ENCODE data around the gene NPC1L1.
"Not testable (repeated sequence)": the region's sequence is repeated elsewhere in the genome, so short reads cannot be mapped to it uniquely, and the experiment has no call there.

Gene NPC1L1

GRCh38 chr7:44564606-44565005 lies 23.5 kb upstream of the NPC1L1 start:
- no peak for DNase-seq

- DNase-seq = no peak
These were observed 22.1 kb upstream of the NPC1L1 start for GRCh38 chr7:44563171-44563679.

GRCh38 chr7:44562622-44562962 lies 21.5 kb upstream of the NPC1L1 start:
- not testable (repeated sequence) for DNase-seq

- DNase-seq = no peak
These were observed 21.0 kb upstream of the NPC1L1 start for GRCh38 chr7:44561962-44562621.

GRCh38 chr7:44561481-44561880 lies 20.4 kb upstream of the NPC1L1 start:
- no peak for DNase-seq

GRCh38 chr7:44559485-44559884 lies 18.4 kb upstream of the NPC1L1 start:
- no peak for DNase-seq

GRCh38 chr7:44557485-44557884 lies 16.4 kb upstream of the NPC1L1 start:
- DNase-seq = no peak

- no peak for DNase-seq
These were observed 14.2 kb upstream of the NPC1L1 start for GRCh38 chr7:44555350-44555749.

- DNase-seq = not testable (repeated sequence)
These were observed 11.4 kb upstream of the NPC1L1 start for GRCh38 chr7:44552473-44553005.

GRCh38 chr7:44549457-44549856 lies 8.3 kb upstream of the NPC1L1 start:
- DNase-seq = no peak

GRCh38 chr7:44548893-44549292 lies 7.8 kb upstream of the NPC1L1 start:
- no peak for DNase-seq

- no peak for DNase-seq
These were observed 6.6 kb upstream of the NPC1L1 start for GRCh38 chr7:44547536-44548231.

GRCh38 chr7:44541876-44542610 lies 913 bp upstream of the NPC1L1 start:
- DNase-seq = no peak

GRCh38 chr7:44540592-44541027 lies 520 bp downstream of the NPC1L1 start:
- no peak for DNase-seq

- DNase-seq = no peak
These were observed 1.2 kb downstream of the NPC1L1 start for GRCh38 chr7:44539669-44540506.

GRCh38 chr7:44538798-44539668 lies 2.1 kb downstream of the NPC1L1 start:
- no peak for DNase-seq

- DNase-seq = no peak
These were observed 2.9 kb downstream of the NPC1L1 start for GRCh38 chr7:44538093-44538797.

GRCh38 chr7:44537442-44537841 lies 3.7 kb downstream of the NPC1L1 start:
- DNase-seq = no peak

GRCh38 chr7:44536090-44536489 lies 5.0 kb downstream of the NPC1L1 start:
- no peak for DNase-seq

GRCh38 chr7:44535348-44536064 lies 5.6 kb downstream of the NPC1L1 start:
- DNase-seq = no peak
